Ishikawa (cell line): ENCODE measurements around the gene CCDC27.

Experiments
- CEBPB ChIP-seq: IDR thresholded peaks from 2 replicates; pipeline ENCODE4 v1.6.1; 2012
- CREB1 ChIP-seq: IDR thresholded peaks from 2 replicates; pipeline ENCODE4 v1.6.1; 2012; ENCODE audit warnings: low read depth
- EGR1 ChIP-seq: IDR thresholded peaks from 2 replicates; pipeline ENCODE4 v1.6.1; 2012
- EP300 ChIP-seq: IDR thresholded peaks from 2 replicates; pipeline ENCODE4 v1.6.1; 2012; ENCODE audit warnings: borderline replicate concordance
- FOXM1 ChIP-seq: IDR thresholded peaks from 2 replicates; pipeline ENCODE4 v1.6.1; 2012; ENCODE audit warnings: low read depth, borderline replicate concordance
- MAX ChIP-seq: IDR thresholded peaks from 2 replicates; pipeline ENCODE4 v1.6.1; 2012
- NFIC ChIP-seq: IDR thresholded peaks from 2 replicates; pipeline ENCODE4 v1.6.1; 2012
- RAD21 ChIP-seq: IDR thresholded peaks from 2 replicates; pipeline ENCODE4 v1.6.1; 2012; ENCODE audit warnings: low read depth
- REST ChIP-seq: IDR thresholded peaks from 2 replicates; pipeline ENCODE4 v1.6.1; 2012; ENCODE audit warnings: low read depth, mild to moderate bottlenecking
- TAF1 ChIP-seq: IDR thresholded peaks from 2 replicates; pipeline ENCODE4 v1.6.1; 2012; ENCODE audit warnings: low read depth, mild to moderate bottlenecking
- TCF12 ChIP-seq: IDR thresholded peaks from 2 replicates; pipeline ENCODE4 v1.6.1; 2012; ENCODE audit warnings: low read depth
- TEAD4 ChIP-seq: IDR thresholded peaks from 2 replicates; pipeline ENCODE4 v1.6.1; 2012
- USF1 ChIP-seq: IDR thresholded peaks from 2 replicates; pipeline ENCODE4 v1.6.1; 2012
- YY1 ChIP-seq: IDR thresholded peaks from 2 replicates; pipeline ENCODE4 v1.6.1; 2012; ENCODE audit warnings: low read depth
- ZBTB7A ChIP-seq: IDR thresholded peaks from 2 replicates; pipeline ENCODE4 v1.6.1; 2012; ENCODE audit warnings: low read depth

The CCDC27 gene

GRCh38 chr1:3762151-3762872 lies 10.1 kb downstream of the CCDC27 start:
- TF ChIP-seq RAD21 (no peak), NFIC (no peak), USF1 (no peak), TEAD4 (no peak), EP300 (no peak), FOXM1 (no peak), TAF1 (no peak), CEBPB (no peak)

GRCh38 chr1:3762873-3763228 lies 10.6 kb downstream of the CCDC27 start:
- TF ChIP-seq USF1 = no peak
- no peak for TF ChIP-seq RAD21
- no peak for TF ChIP-seq TEAD4
- no peak for TF ChIP-seq CREB1
- no peak for TF ChIP-seq MAX
- no peak for TF ChIP-seq ZBTB7A
- TF ChIP-seq TAF1 = no peak
- no peak for TF ChIP-seq TCF12
- no peak for TF ChIP-seq YY1
- no peak for TF ChIP-seq NFIC
- TF ChIP-seq FOXM1 = no peak
- TF ChIP-seq CEBPB = no peak
- no peak for TF ChIP-seq EP300
- no peak for TF ChIP-seq EGR1
- TF ChIP-seq REST = no peak

GRCh38 chr1:3763351-3764125 lies 11.3 kb downstream of the CCDC27 start:
- no peak for TF ChIP-seq YY1
- no peak for TF ChIP-seq ZBTB7A
- TF ChIP-seq TEAD4 = no peak
- no peak for TF ChIP-seq FOXM1
- TF ChIP-seq EP300 = no peak
- TF ChIP-seq REST = no peak
- TF ChIP-seq RAD21 = no peak
- no peak for TF ChIP-seq EGR1
- no peak for TF ChIP-seq NFIC
- no peak for TF ChIP-seq TCF12

GRCh38 chr1:3767328-3767925 lies 15.2 kb downstream of the CCDC27 start:
- TF ChIP-seq ZBTB7A (no peak), MAX (no peak), TEAD4 (no peak), CEBPB (no peak), REST (no peak), FOXM1 (no peak), YY1 (no peak), TAF1 (no peak), CREB1 (no peak), NFIC (no peak), TCF12 (no peak), EGR1 (no peak), USF1 (no peak), EP300 (no peak), RAD21 (no peak)
